HG03558 (cell line): ENCODE results near the gene SETDB2.

Source experiments
- ATAC-seq: cut with Tn5 transposase; IDR thresholded peaks from one replicate; pipeline ENCODE4 v1.9.1; 2021; ENCODE audit warnings: moderate number of reproducible peaks; ENCODE audit not compliant: unreplicated experiment; ENCODE audit errors: extremely low read depth

Gene SETDB2

GRCh38 chr13:49424011-49424560, 20.0 kb upstream of the SETDB2 start:
- ATAC-seq = no peak

- no peak for ATAC-seq
Measured at GRCh38 chr13:49428041-49428763, 15.9 kb upstream of the SETDB2 start.

GRCh38 chr13:49429121-49429520, 15.0 kb upstream of the SETDB2 start:
- ATAC-seq = no peak

GRCh38 chr13:49435992-49436391, 8.1 kb upstream of the SETDB2 start:
- no peak for ATAC-seq

GRCh38 chr13:49436890-49437289, 7.2 kb upstream of the SETDB2 start:
- no peak for ATAC-seq

DNA sequence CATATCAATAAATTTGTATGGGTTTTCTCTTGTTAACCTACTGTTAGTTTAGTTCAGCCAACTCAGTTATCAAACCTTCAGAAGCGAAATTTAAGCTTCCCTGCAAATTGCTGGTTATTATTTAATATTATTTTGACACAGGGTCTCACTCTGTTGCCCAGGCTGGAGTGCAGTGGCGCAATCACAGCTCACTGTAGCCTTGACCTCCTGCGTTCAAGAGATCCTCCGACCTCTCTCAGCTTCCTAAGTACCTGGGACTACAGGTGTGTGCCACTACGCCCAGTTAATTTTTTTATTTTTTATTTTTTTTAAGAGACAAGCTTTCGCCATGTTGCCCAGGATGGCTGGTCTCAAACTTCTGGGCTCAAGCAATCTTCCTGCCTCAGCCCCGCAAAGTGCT, 6.4 kb upstream of the SETDB2 start:
- ATAC-seq = no peak

- ATAC-seq = no peak
Measured at GRCh38 chr13:49439609-49440008, 4.5 kb upstream of the SETDB2 start.

DNA sequence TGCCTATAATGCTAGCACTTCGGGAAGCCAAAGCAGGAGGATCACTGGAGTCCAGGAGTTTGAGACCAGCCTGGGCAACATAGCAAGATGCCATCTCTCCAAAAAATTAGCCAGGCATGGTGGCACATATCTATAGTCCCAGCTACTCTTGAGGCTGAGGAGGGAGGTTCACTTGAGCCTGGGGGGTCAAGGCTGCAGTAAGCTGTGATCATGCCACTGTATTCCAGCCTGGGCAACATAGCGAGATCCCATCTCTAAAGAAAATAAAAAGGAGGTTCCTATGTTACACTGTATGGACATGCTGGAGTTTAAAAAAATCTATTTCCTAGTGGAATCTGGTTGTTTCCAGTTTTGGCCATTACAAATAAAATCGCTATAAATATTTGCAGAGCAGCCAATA, 2.8 kb upstream of the SETDB2 start:
- ATAC-seq = no peak

- ATAC-seq = no peak
Measured at GRCh38 chr13:49441846-49442245, 2.2 kb upstream of the SETDB2 start.

GRCh38 chr13:49443357-49443703, 744 bp upstream of the SETDB2 start:
- no peak for ATAC-seq

DNA sequence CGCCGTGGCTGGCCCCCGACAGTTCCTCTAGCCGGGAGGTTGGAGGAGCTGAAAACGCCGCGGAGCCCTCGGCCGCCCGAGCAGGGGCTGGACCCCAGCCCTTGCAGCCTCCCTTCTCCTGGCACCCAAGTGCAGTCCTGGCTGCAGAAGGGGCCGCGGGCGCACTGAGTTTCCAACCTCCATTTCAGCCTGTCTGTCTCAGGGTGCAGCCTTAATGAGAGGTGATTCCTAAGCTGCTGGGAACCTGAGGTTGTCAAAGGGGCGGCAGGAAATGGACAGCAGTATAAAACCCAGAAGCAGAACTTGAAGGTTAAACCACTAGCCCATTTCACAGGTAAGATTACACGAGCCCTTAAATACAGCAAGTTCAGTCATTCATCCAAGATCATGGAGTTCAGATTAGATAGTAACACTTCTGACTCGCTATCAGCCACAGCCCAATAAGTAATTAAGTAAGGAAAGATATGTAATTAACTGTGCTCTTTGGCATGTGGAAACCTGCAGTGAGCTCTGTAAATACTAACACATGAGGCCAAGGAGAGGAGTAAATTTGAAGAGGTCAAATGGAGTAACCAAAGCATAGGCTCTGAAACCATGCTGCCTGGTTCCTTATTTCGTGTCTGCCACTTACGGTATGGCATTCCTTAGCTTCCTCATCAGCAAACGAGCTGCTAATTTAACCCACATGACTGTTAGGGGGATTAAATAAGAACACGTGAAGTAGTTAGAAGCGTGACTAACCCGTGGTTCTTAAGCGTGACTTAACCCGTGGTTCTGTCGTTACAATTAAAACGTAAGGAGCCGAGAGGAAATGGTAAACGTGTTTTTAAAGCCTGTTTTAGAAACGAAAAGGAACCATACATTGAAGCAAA, 686 bp downstream of the SETDB2 start:
- ATAC-seq = peak; percentile 1

- ATAC-seq = no peak
Measured at GRCh38 chr13:49446473-49446872, 2.4 kb downstream of the SETDB2 start.

DNA sequence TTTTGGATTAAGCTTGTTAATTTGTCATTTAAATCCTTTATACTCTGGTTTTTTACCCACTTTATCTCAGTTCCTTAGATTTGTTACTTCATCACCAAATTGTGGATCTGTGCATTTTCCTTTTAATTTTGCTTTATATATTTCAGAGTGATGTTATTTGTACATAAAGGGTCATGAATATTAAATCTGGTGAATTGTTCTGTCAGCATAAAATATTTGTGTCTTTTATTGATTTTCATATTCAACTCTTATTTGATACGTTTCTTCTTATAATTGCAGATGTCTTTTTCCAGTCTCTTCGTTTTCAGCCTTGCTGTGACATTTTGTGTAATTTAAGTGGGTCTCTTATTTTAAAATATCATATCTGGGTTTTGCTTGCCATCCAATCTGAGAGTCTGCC, 4.7 kb downstream of the SETDB2 start:
- ATAC-seq = no peak

GRCh38 chr13:49450105-49450819, 6.2 kb downstream of the SETDB2 start:
- no peak for ATAC-seq

- no peak for ATAC-seq
Measured at GRCh38 chr13:49452725-49453457, 8.8 kb downstream of the SETDB2 start.

DNA sequence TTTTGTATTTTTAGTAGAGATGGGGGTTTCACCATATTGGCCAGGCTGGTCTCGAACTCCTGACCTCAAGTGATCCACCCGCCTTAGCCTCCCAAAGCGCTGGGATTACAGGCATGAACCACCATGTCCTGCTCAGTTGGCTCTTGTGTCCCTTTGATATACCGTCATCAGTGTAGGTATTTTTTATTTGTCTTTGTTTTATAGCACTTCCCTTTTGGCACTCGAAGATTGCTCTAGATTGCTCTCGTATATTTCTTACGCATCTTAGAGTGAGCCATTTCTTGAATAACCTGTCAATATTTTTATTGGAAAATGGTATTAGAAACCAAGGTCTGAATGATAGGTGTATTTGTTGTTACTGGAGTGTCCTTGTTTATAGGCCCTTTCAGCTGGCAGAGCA, 9.4 kb downstream of the SETDB2 start:
- ATAC-seq = no peak

GRCh38 chr13:49454388-49455006, 10.4 kb downstream of the SETDB2 start:
- peak; percentile 90 for ATAC-seq

DNA sequence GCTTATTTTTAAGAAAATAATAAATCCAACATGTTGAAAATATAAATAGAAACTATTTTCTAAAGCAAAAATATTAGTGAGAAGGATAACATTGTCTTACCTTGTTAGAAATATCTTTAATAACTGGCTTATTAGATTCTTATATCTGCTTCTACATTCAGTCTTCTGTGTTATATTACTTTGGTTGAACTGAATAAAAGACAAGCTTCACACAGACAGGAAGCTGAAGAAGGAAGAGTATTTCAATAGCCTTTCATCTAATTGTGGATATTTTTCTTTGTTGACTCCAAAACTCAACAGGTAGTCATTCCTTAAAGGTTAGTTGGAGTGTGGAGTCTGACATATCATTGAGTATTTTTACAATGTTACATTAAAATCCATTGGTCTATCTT, 10.9 kb downstream of the SETDB2 start:
- ATAC-seq = no peak

DNA sequence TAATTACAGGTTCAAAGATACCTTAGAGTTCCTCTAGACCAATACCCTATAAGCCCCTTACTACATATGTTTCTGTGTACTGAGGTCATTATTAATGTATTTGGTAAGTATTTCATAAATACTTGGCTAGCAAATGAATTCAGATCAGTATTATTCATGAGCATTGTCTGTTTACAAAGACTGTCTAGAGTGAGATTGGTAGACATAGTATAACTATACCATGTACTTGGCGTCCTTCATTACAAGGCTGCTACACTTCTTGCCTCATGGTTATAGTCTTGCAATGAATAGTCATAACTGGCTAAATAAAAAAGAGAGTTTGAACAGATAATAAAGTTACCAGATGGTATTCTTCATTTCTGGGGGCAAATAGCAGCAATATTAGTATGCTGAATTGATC, 12.1 kb downstream of the SETDB2 start:
- ATAC-seq = no peak

- ATAC-seq = no peak
Measured at GRCh38 chr13:49457221-49457620, 13.1 kb downstream of the SETDB2 start.
